ENCODE results near the gene MAOB. TPM values are rescaled to one million over a fixed set of nuclear protein-coding genes. Genes with fewer than 3 reads are reported as not detected.

MAOB gene
- polyA plus RNA-seq, 3 donors, result not detected

GRCh38 chrX:43860646-43861370 is 21.4 kb downstream of the MAOB start:
- no peak overlapping the region for H3K4me3 ChIP-seq (replicated peaks in 1 of 3; ENCODE audit: low read depth in 2 of 3, low read length in 3 of 3)
- peaks cover 0 to 5% (median 0%) of the 10 kb centered on the region in 7 donors for H3K9me3 Mint-ChIP-seq
- H3K27me3 ChIP-seq (ENCODE audit: control insufficient read depth in 2 of 2, insufficient read depth in 2 of 2, low read length in 2 of 2), result peaks cover 0 to 4% of the 10 kb centered on the region in 2 donors
- TF ChIP-seq, protein P1, sequence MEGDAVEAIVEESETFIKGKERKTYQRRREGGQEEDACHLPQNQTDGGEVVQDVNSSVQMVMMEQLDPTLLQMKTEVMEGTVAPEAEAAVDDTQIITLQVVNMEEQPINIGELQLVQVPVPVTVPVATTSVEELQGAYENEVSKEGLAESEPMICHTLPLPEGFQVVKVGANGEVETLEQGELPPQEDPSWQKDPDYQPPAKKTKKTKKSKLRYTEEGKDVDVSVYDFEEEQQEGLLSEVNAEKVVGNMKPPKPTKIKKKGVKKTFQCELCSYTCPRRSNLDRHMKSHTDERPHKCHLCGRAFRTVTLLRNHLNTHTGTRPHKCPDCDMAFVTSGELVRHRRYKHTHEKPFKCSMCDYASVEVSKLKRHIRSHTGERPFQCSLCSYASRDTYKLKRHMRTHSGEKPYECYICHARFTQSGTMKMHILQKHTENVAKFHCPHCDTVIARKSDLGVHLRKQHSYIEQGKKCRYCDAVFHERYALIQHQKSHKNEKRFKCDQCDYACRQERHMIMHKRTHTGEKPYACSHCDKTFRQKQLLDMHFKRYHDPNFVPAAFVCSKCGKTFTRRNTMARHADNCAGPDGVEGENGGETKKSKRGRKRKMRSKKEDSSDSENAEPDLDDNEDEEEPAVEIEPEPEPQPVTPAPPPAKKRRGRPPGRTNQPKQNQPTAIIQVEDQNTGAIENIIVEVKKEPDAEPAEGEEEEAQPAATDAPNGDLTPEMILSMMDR (IDR thresholded peaks at IDR 0.05), result no peak
- H3K4me1 ChIP-seq (ENCODE audit: control insufficient read depth in 1 of 2, insufficient read depth in 2 of 2, low read length in 2 of 2), result no peaks in the 10 kb centered on the region
- no peak overlapping the region for H2AFZ ChIP-seq (ENCODE audit: insufficient read depth, low read depth, low read length, poor library complexity, severe bottlenecking)
- H3K27ac Mint-ChIP-seq, result no peak overlapping the region
- H3K9ac ChIP-seq (ENCODE audit: insufficient read depth, low read length, poor library complexity, severe bottlenecking), result no peak overlapping the region
- H3K4me3 Mint-ChIP-seq, result no peak overlapping the region
- no peaks in the 10 kb centered on the region for H3K36me3 Mint-ChIP-seq
- intact Hi-C loops (cut with micrococcal nuclease), result no loop called here
- H3K36me3 ChIP-seq (replicated peaks in 1 of 2; ENCODE audit: control insufficient read depth in 1 of 2, insufficient read depth in 2 of 2, low read length in 2 of 2), result no peaks in the 10 kb centered on the region
- no peak overlapping the region for H3K4me2 ChIP-seq (replicated peaks; ENCODE audit: extremely low read depth, low read length, poor library complexity, severe bottlenecking)
- no peaks in the 10 kb centered on the region for H3K9me3 ChIP-seq (replicated peaks in 1 of 2; ENCODE audit: control insufficient read depth in 1 of 2, insufficient read depth in 1 of 2, low read length in 2 of 2)
- no peak for DNase-seq
- H3K27ac ChIP-seq (ENCODE audit: low read depth in 1 of 2, low read length in 2 of 2), result no peak overlapping the region
- no CpG with 5 or more reads among the region's 8 CpGs for WGBS (ENCODE audit: insufficient coverage)
- H3K27me3 Mint-ChIP-seq (ENCODE audit: low read depth in 3 of 3), result peaks cover 0 to 2% (median 0%) of the 10 kb centered on the region in 3 donors
- peaks cover 11% of the 10 kb centered on the region for H3K4me1 Mint-ChIP-seq
- H3K79me2 ChIP-seq (ENCODE audit: insufficient read depth, low read length), result no peaks in the 10 kb centered on the region
- no peaks in the 10 kb centered on the region for H4K20me1 ChIP-seq (ENCODE audit: insufficient read depth, low read length)

DNA sequence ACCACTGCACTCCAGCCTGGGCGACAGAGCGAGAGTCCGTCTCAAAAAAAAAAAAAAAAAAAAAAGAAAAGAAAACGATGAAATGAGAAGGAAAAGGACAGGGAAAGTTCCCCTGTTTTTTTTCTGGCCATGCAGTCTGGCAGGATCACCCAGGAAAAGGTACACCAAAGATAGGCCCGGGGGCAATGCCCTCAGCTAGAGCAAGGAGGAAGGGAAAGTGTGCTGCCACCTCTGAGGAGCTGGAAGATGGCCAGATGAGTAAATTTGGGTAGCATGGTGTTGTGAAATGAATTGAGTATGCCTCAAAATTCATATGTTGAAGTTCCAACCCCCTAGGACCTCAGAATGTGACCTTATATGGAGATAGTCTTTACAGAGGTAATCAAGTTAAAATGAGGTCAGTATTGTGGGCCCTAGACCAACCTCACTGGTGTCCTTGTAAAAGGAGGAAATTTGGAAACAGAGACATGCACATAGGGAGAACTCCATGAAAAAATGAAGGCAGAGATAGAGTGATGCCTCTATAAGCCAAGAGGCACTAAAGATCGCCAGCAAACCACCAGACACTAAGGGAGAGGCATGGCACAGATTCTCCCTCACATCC is 28.9 kb downstream of the MAOB start:
- H2AFZ ChIP-seq (ENCODE audit: insufficient read depth, low read depth, low read length, poor library complexity, severe bottlenecking), result no peak overlapping the region
- DNase-seq, result no peak
- no CpG with 5 or more reads among the region's 6 CpGs for WGBS (ENCODE audit: insufficient coverage)
- TF ChIP-seq, protein P1 (IDR thresholded peaks at IDR 0.05), result no peak
- H3K4me2 ChIP-seq (replicated peaks; ENCODE audit: extremely low read depth, low read length, poor library complexity, severe bottlenecking), result no peak overlapping the region
- H3K27me3 ChIP-seq (ENCODE audit: control insufficient read depth in 2 of 2, insufficient read depth in 2 of 2, low read length in 2 of 2), result peaks cover 0 to 3% of the 10 kb centered on the region in 2 donors
- no peaks in the 10 kb centered on the region for H3K4me1 ChIP-seq (ENCODE audit: control insufficient read depth in 1 of 2, insufficient read depth in 2 of 2, low read length in 2 of 2)
- peaks cover 0 to 8% (median 2%) of the 10 kb centered on the region in 7 donors for H3K9me3 Mint-ChIP-seq
- H3K9ac ChIP-seq (ENCODE audit: insufficient read depth, low read length, poor library complexity, severe bottlenecking), result no peak overlapping the region
- H3K9me3 ChIP-seq (replicated peaks in 1 of 2; ENCODE audit: control insufficient read depth in 1 of 2, insufficient read depth in 1 of 2, low read length in 2 of 2), result no peaks in the 10 kb centered on the region
- no peak overlapping the region for H3K27ac ChIP-seq (ENCODE audit: low read depth in 1 of 2, low read length in 2 of 2)
- intact Hi-C loops (cut with micrococcal nuclease), result no loop called here
- peaks cover 0 to 16% (median 0%) of the 10 kb centered on the region in 3 donors for H3K27me3 Mint-ChIP-seq (ENCODE audit: low read depth in 3 of 3)
- no peaks in the 10 kb centered on the region for H3K79me2 ChIP-seq (ENCODE audit: insufficient read depth, low read length)
- H3K27ac Mint-ChIP-seq, result no peak overlapping the region
- no peak overlapping the region for H3K4me3 Mint-ChIP-seq
- H3K4me1 Mint-ChIP-seq, result peaks cover 3% of the 10 kb centered on the region
- no peaks in the 10 kb centered on the region for H3K36me3 ChIP-seq (replicated peaks in 1 of 2; ENCODE audit: control insufficient read depth in 1 of 2, insufficient read depth in 2 of 2, low read length in 2 of 2)
- no peaks in the 10 kb centered on the region for H3K36me3 Mint-ChIP-seq
- no peak overlapping the region for H3K4me3 ChIP-seq (replicated peaks in 1 of 3; ENCODE audit: low read depth in 2 of 3, low read length in 3 of 3)
- no peaks in the 10 kb centered on the region for H4K20me1 ChIP-seq (ENCODE audit: insufficient read depth, low read length)

Data from CD14-positive monocyte (primary cell).